Thoracic aorta (tissue), 2 donors: ENCODE data around the gene SYTL3. TPM values are rescaled to one million over a fixed set of nuclear protein-coding genes. Genes with fewer than 3 reads are reported as not detected.

Experiments used
- ATAC-seq: fragments of 150-250 bp; one replicate; pipeline ENCODE4 v1.8.0; 2017; ENCODE audit warnings: low read depth; ENCODE audit not compliant: insufficient number of reproducible peaks, low FRiP score
- DNase-seq: peaks from one replicate; pipeline ENCODE4 v3.0.0-alpha.2; 2020; ENCODE audit warnings: low spot score
- H3K27ac ChIP-seq, 2 donors: fragments of 200-600 bp; sonication (generic); 1 replicate in 1 of 2; 2 replicates in 1 of 2; pipeline ENCODE4 v1.5.1; 2016; ENCODE audit warnings: mild to moderate bottlenecking in 2 of 2, moderate library complexity in 2 of 2
- H3K27me3 ChIP-seq: fragments of 200-600 bp; sonication (generic); replicated peaks from 2 replicates; pipeline ENCODE4 v1.6.0; 2016; ENCODE audit warnings: mild to moderate bottlenecking; ENCODE audit not compliant: insufficient read depth
- H3K36me3 ChIP-seq: fragments of 200-600 bp; sonication (generic); one replicate; pipeline ENCODE4 v1.5.1; 2016
- H3K4me1 ChIP-seq, 2 donors: fragments of 200-600 bp; sonication (generic); 1 replicate in 1 of 2; 2 replicates in 1 of 2; pipeline versions ENCODE4 v1.5.1 to v1.6.0; 2016; ENCODE audit warnings: low read depth in 2 of 2, mild to moderate bottlenecking in 1 of 2; ENCODE audit not compliant: control insufficient read depth in 1 of 2
- H3K4me3 ChIP-seq: fragments of 200-600 bp; sonication (generic); 2 replicates; pipeline ENCODE4 v1.5.1; 2016; ENCODE audit warnings: mild to moderate bottlenecking
- H3K9me3 ChIP-seq: fragments of 200-600 bp; sonication (generic); 2 replicates; pipeline ENCODE4 v1.5.1; 2016
- total RNA-seq, 2 donors: library from RNA; depleted of rRNA; stranded (reverse); fragments of >200 nt; gene quantifications; one replicate each; pipeline versions ENCODE4 v1.1.0 to v1.2.3, GENCODE V29; 2016
- TF ChIP-seq, protein P1 (sequence below): fragments of 200-600 bp; sonication (generic); IDR thresholded peaks from one replicate; pipeline ENCODE4 v1.5.1; 2019; ENCODE audit warnings: antibody characterized with exemption

The SYTL3 gene
- total RNA-seq, 2 donors from 2014 or later, result 7.1 to 9.6 TPM

DNA sequence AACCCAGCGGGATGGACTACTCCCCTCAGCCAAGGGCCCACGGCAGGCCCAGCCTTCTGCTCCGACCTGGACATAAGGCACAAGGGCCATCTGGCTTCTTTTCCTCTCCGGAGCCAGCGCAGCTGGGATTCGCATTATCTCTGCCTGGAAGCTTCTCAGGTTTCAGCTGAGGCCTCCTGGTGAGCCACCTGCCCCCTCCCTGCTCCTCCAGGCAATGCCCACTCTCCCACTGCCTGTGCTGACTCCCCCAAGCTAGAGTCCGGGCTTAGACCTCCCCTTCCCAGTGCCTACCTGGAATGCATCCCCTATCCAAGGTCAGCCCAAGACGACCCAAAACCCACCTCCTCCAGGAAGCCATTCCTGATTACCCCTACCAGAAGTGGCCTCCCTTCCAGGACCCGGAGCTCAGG lies 108.6 kb downstream of the SYTL3 start:
- no peak overlapping the region for H3K27ac ChIP-seq
- H3K27me3 ChIP-seq, result no peaks in the 10 kb centered on the region
- no peak for DNase-seq
- no peak for ATAC-seq
- no peak overlapping the region for H3K4me3 ChIP-seq
- no peaks in the 10 kb centered on the region for H3K9me3 ChIP-seq
- TF ChIP-seq, protein P1, sequence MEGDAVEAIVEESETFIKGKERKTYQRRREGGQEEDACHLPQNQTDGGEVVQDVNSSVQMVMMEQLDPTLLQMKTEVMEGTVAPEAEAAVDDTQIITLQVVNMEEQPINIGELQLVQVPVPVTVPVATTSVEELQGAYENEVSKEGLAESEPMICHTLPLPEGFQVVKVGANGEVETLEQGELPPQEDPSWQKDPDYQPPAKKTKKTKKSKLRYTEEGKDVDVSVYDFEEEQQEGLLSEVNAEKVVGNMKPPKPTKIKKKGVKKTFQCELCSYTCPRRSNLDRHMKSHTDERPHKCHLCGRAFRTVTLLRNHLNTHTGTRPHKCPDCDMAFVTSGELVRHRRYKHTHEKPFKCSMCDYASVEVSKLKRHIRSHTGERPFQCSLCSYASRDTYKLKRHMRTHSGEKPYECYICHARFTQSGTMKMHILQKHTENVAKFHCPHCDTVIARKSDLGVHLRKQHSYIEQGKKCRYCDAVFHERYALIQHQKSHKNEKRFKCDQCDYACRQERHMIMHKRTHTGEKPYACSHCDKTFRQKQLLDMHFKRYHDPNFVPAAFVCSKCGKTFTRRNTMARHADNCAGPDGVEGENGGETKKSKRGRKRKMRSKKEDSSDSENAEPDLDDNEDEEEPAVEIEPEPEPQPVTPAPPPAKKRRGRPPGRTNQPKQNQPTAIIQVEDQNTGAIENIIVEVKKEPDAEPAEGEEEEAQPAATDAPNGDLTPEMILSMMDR, result no peak
- H3K4me1 ChIP-seq, result peaks cover 0 to 7% of the 10 kb centered on the region in 2 donors
- no peaks in the 10 kb centered on the region for H3K36me3 ChIP-seq

GRCh38 chr6:158758941-158759479 lies 109.2 kb downstream of the SYTL3 start:
- no peak overlapping the region for H3K27ac ChIP-seq
- no peak overlapping the region for H3K4me3 ChIP-seq
- peaks cover under 1 to 13% of the 10 kb centered on the region in 2 donors for H3K4me1 ChIP-seq
- H3K36me3 ChIP-seq, result no peaks in the 10 kb centered on the region
- H3K27me3 ChIP-seq, result no peaks in the 10 kb centered on the region
- DNase-seq (no peak), ATAC-seq (no peak)
- TF ChIP-seq, protein P1, result no peak
- H3K9me3 ChIP-seq, result no peaks in the 10 kb centered on the region

GRCh38 chr6:158759966-158760617 lies 110.2 kb downstream of the SYTL3 start:
- Histone ChIP-seq H3K27ac (no peak overlapping the region), H3K4me1 (peaks cover 3 to 19% of the 10 kb centered on the region in 2 donors), H3K27me3 (no peaks in the 10 kb centered on the region), H3K9me3 (no peaks in the 10 kb centered on the region), H3K36me3 (peaks cover 5% of the 10 kb centered on the region), H3K4me3 (no peak overlapping the region)
- DNase-seq (no peak), ATAC-seq (no peak)
- TF ChIP-seq, protein P1, result no peak

- Histone ChIP-seq H3K27me3 (no peaks in the 10 kb centered on the region), H3K4me1 (peaks cover 3 to 19% of the 10 kb centered on the region in 2 donors), H3K36me3 (peaks cover 10% of the 10 kb centered on the region), H3K9me3 (no peaks in the 10 kb centered on the region), H3K4me3 (no peak overlapping the region), H3K27ac (no peak overlapping the region)
- no peak for ATAC-seq
- TF ChIP-seq, protein P1, result no peak
- no peak for DNase-seq
Measured at GRCh38 chr6:158760618-158761250, 110.9 kb downstream of the SYTL3 start.

DNA sequence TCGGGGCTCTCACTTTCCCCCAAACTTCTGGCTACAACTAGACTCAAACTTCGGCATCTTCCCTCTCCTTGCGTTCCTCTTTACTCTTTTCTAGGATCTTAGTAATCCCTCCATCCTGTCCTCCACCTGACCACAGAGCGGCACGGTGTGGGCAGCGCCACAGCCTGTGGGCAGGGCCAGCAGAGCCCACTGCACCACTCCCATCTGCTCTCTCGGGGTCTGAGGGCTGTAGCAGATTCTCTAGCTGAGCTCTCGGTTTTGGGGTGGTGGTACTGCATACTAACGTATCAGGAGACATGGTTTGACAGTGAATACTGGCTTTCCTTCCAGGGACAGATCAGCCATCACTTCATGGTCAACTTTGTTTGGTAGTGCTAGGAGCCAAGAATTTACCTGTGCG lies 111.9 kb downstream of the SYTL3 start:
- no peak for DNase-seq
- no peak overlapping the region for H3K4me3 ChIP-seq
- no peak for ATAC-seq
- no peaks in the 10 kb centered on the region for H3K27me3 ChIP-seq
- no peak overlapping the region for H3K27ac ChIP-seq
- H3K9me3 ChIP-seq, result no peaks in the 10 kb centered on the region
- H3K4me1 ChIP-seq, result peaks cover 3 to 19% of the 10 kb centered on the region in 2 donors
- H3K36me3 ChIP-seq, result peaks cover 18% of the 10 kb centered on the region
- TF ChIP-seq, protein P1, result no peak
